Chondrocyte (in vitro differentiated cells): Measurements from ENCODE around the gene C1QTNF4. TPM values are rescaled to one million over a fixed set of nuclear protein-coding genes. Genes with fewer than 3 reads are reported as not detected.

Experiments
- DNase-seq: peaks from one replicate; pipeline ENCODE4 v3.0.0; 2021; ENCODE audit warnings: mixed read lengths, low spot score
- H3K27ac Mint-ChIP-seq: one replicate; pipeline ENCODE4 v1.8.0; 2021; ENCODE audit warnings: mild to moderate bottlenecking, moderate library complexity, mixed read lengths; ENCODE audit not compliant: unreplicated experiment
- H3K27me3 Mint-ChIP-seq: 2 replicates; pipeline ENCODE4 v1.8.0; 2021; ENCODE audit warnings: low read depth, mixed read lengths
- H3K36me3 Mint-ChIP-seq: 2 replicates; pipeline ENCODE4 v1.8.0; 2021; ENCODE audit warnings: low read depth, mixed read lengths
- H3K4me1 Mint-ChIP-seq: 2 replicates; pipeline ENCODE4 v1.8.0; 2021; ENCODE audit warnings: low read depth, mild to moderate bottlenecking, mixed read lengths
- H3K4me3 Mint-ChIP-seq: one replicate; pipeline ENCODE4 v1.8.0; 2021; ENCODE audit warnings: mild to moderate bottlenecking, moderate library complexity, mixed read lengths; ENCODE audit not compliant: unreplicated experiment
- H3K9me3 Mint-ChIP-seq: 2 replicates; pipeline ENCODE4 v1.8.0; 2021; ENCODE audit warnings: low read depth, mixed read lengths
- total RNA-seq: library from RNA; stranded (reverse); gene quantifications from 3 replicates; pipeline ENCODE4 v1.2.1, GENCODE V29; 2021
- TF ChIP-seq, protein P1 (sequence below): fragments of 200-600 bp; sonication (generic); IDR thresholded peaks from 2 replicates; pipeline ENCODE4 v1.5.0; 2021; ENCODE audit warnings: antibody characterized with exemption, mild to moderate bottlenecking, moderate library complexity

Gene C1QTNF4
- total RNA-seq, 1 donor from 2014 or later = 0.40 TPM

GRCh38 chr11:47571895-47572294 is 22.3 kb downstream of the C1QTNF4 start:
- Mint-ChIP-seq H3K36me3 (peaks cover 10% of the 10 kb centered on the region), H3K27ac (peak overlapping the region; percentile 82), H3K4me3 (no peak overlapping the region), H3K27me3 (no peaks in the 10 kb centered on the region), H3K4me1 (peaks cover 26% of the 10 kb centered on the region), H3K9me3 (no peaks in the 10 kb centered on the region)
- DNase-seq = no peak
- TF ChIP-seq, protein P1, sequence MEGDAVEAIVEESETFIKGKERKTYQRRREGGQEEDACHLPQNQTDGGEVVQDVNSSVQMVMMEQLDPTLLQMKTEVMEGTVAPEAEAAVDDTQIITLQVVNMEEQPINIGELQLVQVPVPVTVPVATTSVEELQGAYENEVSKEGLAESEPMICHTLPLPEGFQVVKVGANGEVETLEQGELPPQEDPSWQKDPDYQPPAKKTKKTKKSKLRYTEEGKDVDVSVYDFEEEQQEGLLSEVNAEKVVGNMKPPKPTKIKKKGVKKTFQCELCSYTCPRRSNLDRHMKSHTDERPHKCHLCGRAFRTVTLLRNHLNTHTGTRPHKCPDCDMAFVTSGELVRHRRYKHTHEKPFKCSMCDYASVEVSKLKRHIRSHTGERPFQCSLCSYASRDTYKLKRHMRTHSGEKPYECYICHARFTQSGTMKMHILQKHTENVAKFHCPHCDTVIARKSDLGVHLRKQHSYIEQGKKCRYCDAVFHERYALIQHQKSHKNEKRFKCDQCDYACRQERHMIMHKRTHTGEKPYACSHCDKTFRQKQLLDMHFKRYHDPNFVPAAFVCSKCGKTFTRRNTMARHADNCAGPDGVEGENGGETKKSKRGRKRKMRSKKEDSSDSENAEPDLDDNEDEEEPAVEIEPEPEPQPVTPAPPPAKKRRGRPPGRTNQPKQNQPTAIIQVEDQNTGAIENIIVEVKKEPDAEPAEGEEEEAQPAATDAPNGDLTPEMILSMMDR = no peak

GRCh38 chr11:47571357-47571729 is 22.9 kb downstream of the C1QTNF4 start:
- DNase-seq = no peak
- Mint-ChIP-seq H3K27me3 (no peaks in the 10 kb centered on the region), H3K4me1 (peaks cover 31% of the 10 kb centered on the region), H3K27ac (peak overlapping the region; percentile 68), H3K4me3 (no peak overlapping the region), H3K9me3 (no peaks in the 10 kb centered on the region), H3K36me3 (peaks cover 10% of the 10 kb centered on the region)
- TF ChIP-seq, protein P1 = no peak

GRCh38 chr11:47570651-47571356 is 23.4 kb downstream of the C1QTNF4 start:
- no peak for DNase-seq
- H3K9me3 Mint-ChIP-seq = no peaks in the 10 kb centered on the region
- H3K27me3 Mint-ChIP-seq = no peaks in the 10 kb centered on the region
- TF ChIP-seq, protein P1 = no peak
- peak overlapping the region; percentile 68 for H3K27ac Mint-ChIP-seq
- no peak overlapping the region for H3K4me3 Mint-ChIP-seq
- peaks cover 37% of the 10 kb centered on the region for H3K4me1 Mint-ChIP-seq
- peaks cover 10% of the 10 kb centered on the region for H3K36me3 Mint-ChIP-seq

- Mint-ChIP-seq H3K36me3 (peaks cover 9% of the 10 kb centered on the region), H3K9me3 (no peaks in the 10 kb centered on the region), H3K4me3 (no peak overlapping the region), H3K27me3 (no peaks in the 10 kb centered on the region), H3K4me1 (peaks cover 42% of the 10 kb centered on the region), H3K27ac (no peak overlapping the region)
- DNase-seq = no peak
- TF ChIP-seq, protein P1 = no peak
Measured at GRCh38 chr11:47569646-47570045, 24.6 kb downstream of the C1QTNF4 start.

GRCh38 chr11:47566149-47566698 is 28.0 kb downstream of the C1QTNF4 start:
- Mint-ChIP-seq H3K36me3 (peaks cover 2% of the 10 kb centered on the region), H3K4me1 (peaks cover 20% of the 10 kb centered on the region), H3K27me3 (no peaks in the 10 kb centered on the region), H3K9me3 (no peaks in the 10 kb centered on the region), H3K27ac (peak overlapping the region; percentile 66), H3K4me3 (peak overlapping the region; percentile 77)
- DNase-seq = peak; percentile 30
- TF ChIP-seq, protein P1 = no peak
